HG03159 (cell line): Measurements from ENCODE around the gene AKR1A1.

ENCODE experiments used
- ATAC-seq: cut with Tn5 transposase; IDR thresholded peaks from one replicate; pipeline ENCODE4 v1.9.1; 2021; ENCODE audit warnings: mild to moderate bottlenecking, moderate library complexity; ENCODE audit not compliant: unreplicated experiment

Gene AKR1A1

GRCh38 chr1:45615885-45616284, 65.3 kb downstream of the AKR1A1 start:
- no peak for ATAC-seq

GRCh38 chr1:45617618-45618017, 67.0 kb downstream of the AKR1A1 start:
- ATAC-seq = no peak

- no peak for ATAC-seq
Observed at GRCh38 chr1:45619149-45619921, 68.7 kb downstream of the AKR1A1 start.
